K562 (cell line): ENCODE results near the gene GRIK1. TPM values are rescaled to one million over a fixed set of nuclear protein-coding genes. Genes with fewer than 3 reads are reported as not detected.

Experiments
- ATAC-seq: fragments of 200-7000 bp; cut with Tn5 transposase; 3 replicates; pipeline ENCODE4 v1.9.1; 2020; ENCODE audit warnings: moderate library complexity
- BruUV-seq: library from RNA; stranded (reverse); fragments of 400-500 nt; replicated peaks from 2 replicates; lab custom pipeline; 2021; lab: Mats Ljungman, UMichigan
- CTCF ChIA-PET: fragments of 300-600 bp; formaldehyde crosslinking; extraction: SDS; loops from one replicate; lab custom pipeline; 2021; ENCODE audit warnings: low intra/inter-chr PET ratio; lab: Yijun Ruan, JAX
- POLR2A ChIA-PET: fragments of 300-600, 350-650 bp; sonication (Branson Sonifier 250); formaldehyde crosslinking; extraction: SDS; loops from one replicate; lab custom pipeline; 2021; ENCODE audit warnings: antibody characterized with exemption, inconsistent platforms; lab: Yijun Ruan, JAX
- DNase-seq, 4 experiments: peaks; one replicate each; pipeline versions ENCODE4 v3.0.0 to v3.0.0-alpha.2; 2011 to 2018; ENCODE audit warnings: low spot score in 3 of 4, mixed read lengths in 3 of 4; ENCODE audit errors: extremely low read depth in 1 of 4
- FAIRE-seq: peaks from 2 replicates; lab custom pipeline; 2011; peaks lifted over from hg19 to GRCh38; lab: Jason Lieb, UNC
- H2AFZ ChIP-seq: 2 replicates; pipeline ENCODE4 v1.6.0; 2011; ENCODE audit warnings: low read depth, low read length, control low read depth, inconsistent platforms
- H3K27ac ChIP-seq: fragments of 200-600 bp; 3 replicates; pipeline ENCODE4 v1.8.0; 2011; ENCODE audit warnings: low read depth, mild to moderate bottlenecking, control low read depth, inconsistent platforms, low read length, moderate library complexity, mixed read lengths; ENCODE audit errors: extremely low read depth
- H3K27me3 ChIP-seq, 2 experiments: fragments of 300-600 bp in 1 of 2; 2 replicates in 1 of 2; 3 replicates in 1 of 2; pipeline versions ENCODE4 v1.6.0 to v1.8.0; 2011; ENCODE audit warnings: inconsistent platforms in 2 of 2, low read length in 2 of 2, mild to moderate bottlenecking in 1 of 2, mixed read lengths in 1 of 2, moderate library complexity in 1 of 2; ENCODE audit not compliant: control insufficient read depth in 2 of 2, insufficient read depth in 2 of 2
- H3K36me3 ChIP-seq: fragments of 300-600 bp; 3 replicates; pipeline ENCODE4 v1.8.0; 2011; ENCODE audit warnings: mild to moderate bottlenecking, low read length, inconsistent platforms; ENCODE audit not compliant: control insufficient read depth, insufficient read depth
- H3K4me1 ChIP-seq, 2 experiments: fragments of 200-600 bp in 1 of 2; replicated peaks in 1 of 2; 2 replicates in 1 of 2; 3 replicates in 1 of 2; pipeline versions ENCODE4 v1.5.1 to v1.8.0; 2011; ENCODE audit warnings: inconsistent platforms in 2 of 2, low read length in 2 of 2, mild to moderate bottlenecking in 1 of 2, mixed read lengths in 1 of 2, moderate library complexity in 1 of 2; ENCODE audit not compliant: control insufficient read depth in 2 of 2, insufficient read depth in 2 of 2
- H3K4me2 ChIP-seq: 2 replicates; pipeline ENCODE4 v1.6.1; 2011; ENCODE audit warnings: low read length, control low read depth, inconsistent platforms, mixed read lengths; ENCODE audit not compliant: insufficient read depth
- H3K4me3 ChIP-seq: fragments of 200-600 bp; sonication (generic), shearing (Covaris generic); 2 replicates; pipeline ENCODE4 v1.5.1; 2016; ENCODE audit warnings: control low read depth, inconsistent platforms
- H3K79me2 ChIP-seq: fragments of 200-600 bp; 3 replicates; pipeline ENCODE4 v1.8.0; 2011; ENCODE audit warnings: low read length, inconsistent platforms; ENCODE audit not compliant: control insufficient read depth, insufficient read depth
- H3K9ac ChIP-seq, 2 experiments: 2 replicates each; pipeline versions ENCODE4 v1.6.0 to v1.6.1; 2011; ENCODE audit warnings: low read depth in 2 of 2, low read length in 2 of 2, control low read depth in 1 of 2, inconsistent platforms in 1 of 2, mild to moderate bottlenecking in 1 of 2, mixed read lengths in 1 of 2; ENCODE audit not compliant: insufficient read depth in 1 of 2
- H3K9me1 ChIP-seq: one replicate; pipeline ENCODE4 v1.6.0; 2011; ENCODE audit warnings: inconsistent platforms, mild to moderate bottlenecking, low read length, moderate library complexity; ENCODE audit not compliant: control insufficient read depth, insufficient read depth
- H3K9me3 ChIP-seq: replicated peaks from 2 replicates; pipeline ENCODE4 v1.5.1; 2011; ENCODE audit warnings: low read depth, low read length, inconsistent platforms; ENCODE audit not compliant: control insufficient read depth, insufficient read depth
- H4K20me1 ChIP-seq: replicated peaks from 2 replicates; pipeline ENCODE4 v1.6.1; 2011; ENCODE audit warnings: low read length, inconsistent platforms, mixed read lengths; ENCODE audit not compliant: control insufficient read depth, insufficient read depth
- MCM7 ChIP-seq, 2 experiments: fragments of 450-650 bp; IDR thresholded peaks; 2 replicates each; pipeline ENCODE4 v1.6.1; 2016 to 2018
- RAD51 ChIP-seq: fragments of 450-650 bp; IDR thresholded peaks from 2 replicates; pipeline ENCODE4 v1.7.1; 2016; ENCODE audit warnings: low read depth, mild to moderate bottlenecking, borderline replicate concordance
- RBM39 ChIP-seq: fragments of 200-400 bp; formaldehyde crosslinking; optimal IDR thresholded peaks from 2 replicates; pipeline ENCODE3; 2018; ENCODE audit warnings: low read depth, low read length
- SRF ChIP-seq, 2 experiments: fragments of 250-450, 450-650 bp in 1 of 2; sonication (Bioruptor Pico) in 1 of 2; sonication (generic) in 1 of 2; formaldehyde crosslinking; IDR thresholded peaks; 2 replicates each; pipeline versions ENCODE4 v1.5.0 to v1.5.1; 2020 to 2022; ENCODE audit warnings: mild to moderate bottlenecking in 1 of 2, missing genetic modification reagents in 1 of 2
- TCF15 ChIP-seq: fragments of 250-450 bp; sonication (Bioruptor Pico); IDR thresholded peaks from 2 replicates; pipeline ENCODE4 v1.8.0; 2022; ENCODE audit warnings: moderate library complexity, mild to moderate bottlenecking, inconsistent platforms
- TFE3 ChIP-seq: fragments of 450-650 bp; formaldehyde crosslinking; IDR thresholded peaks from 2 replicates; pipeline ENCODE4 v1.4.0; 2020; ENCODE audit warnings: mild to moderate bottlenecking, mixed read lengths
- TOE1 ChIP-seq, 2 experiments: fragments of 450-650 bp in 1 of 2; sonication (generic) in 1 of 2; formaldehyde crosslinking in 1 of 2; IDR thresholded peaks; 2 replicates each; pipeline versions ENCODE4 v1.7.1 to v1.8.0; 2016 to 2022; ENCODE audit warnings: borderline replicate concordance in 2 of 2, mild to moderate bottlenecking in 2 of 2, antibody characterized with exemption in 1 of 2, inconsistent platforms in 1 of 2, low read depth in 1 of 2, missing genetic modification reagents in 1 of 2, moderate library complexity in 1 of 2
- ZNF197 ChIP-seq: fragments of 200-800 bp; sonication (Bioruptor generic); IDR thresholded peaks from 2 replicates; pipeline ENCODE4 v1.6.1; 2016; ENCODE audit warnings: low read depth, missing genetic modification characterization, missing compliant biosample characterization
- ZNF512 ChIP-seq: IDR thresholded peaks from 2 replicates; pipeline ENCODE4 v1.6.1; 2016; ENCODE audit warnings: missing genetic modification characterization, missing compliant biosample characterization
- WGBS: fragments of 100-300 bp; shearing (Covaris generic); methylation state at CpG from one replicate; pipeline ENCODE4 v1.1.6; 2016; ENCODE audit warnings: low coverage, mixed read lengths; ENCODE audit not compliant: insufficient coverage; ENCODE audit errors: missing lambda C conversion rate; 5-methylcytosine and 5-hydroxymethylcytosine counted together
- in situ Hi-C: fragments of 300-500 bp; cut with MboI; formaldehyde crosslinking; loops from 4 replicates; pipeline ENCODE4 v1.15.0; 2018; ENCODE audit warnings: inconsistent platforms, mixed read lengths
- intact Hi-C: fragments of 100-400 bp; cut with micrococcal nuclease; formaldehyde crosslinking; loops from 2 replicates; pipeline ENCODE4 v1.14.2; 2022
- polyA plus RNA-seq, 8 experiments: library from polyadenylated mRNA; depleted of rRNA in 4 of 8; stranded (reverse) in 5 of 8; unstranded in 3 of 8; fragments of >200 nt; fragmentation: Nextera tagmentation in 2 of 8; fragmentation: Illumina TruSeq in 1 of 8; extraction: Ambion mirVana in 2 of 8; extraction: Trizol in 1 of 8; gene quantifications; 2 replicates each; pipeline versions ENCODE4 v1.2.1 to v1.2.3, GENCODE V29; 2011 to 2014; ENCODE audit warnings: inconsistent platforms in 1 of 8, missing spikeins in 1 of 8
- total RNA-seq, 7 experiments: library from RNA; depleted of rRNA in 6 of 7; stranded (reverse); fragments of >200 nt in 6 of 7; fragmentation: Illumina TruSeq in 2 of 7; extraction: Trizol in 2 of 7; gene quantifications; 2 replicates each; pipeline versions ENCODE4 v1.2.1 to v1.2.3, GENCODE V29; 2011 to 2021; ENCODE audit warnings: low replicate concordance in 1 of 7

GRIK1 gene
- total and polyA plus RNA-seq, 9 of the 15 experiments (the other 6 are each of a cell fraction or from before 2014, with no cell fraction given), result 0.17 to 2.8 (median 0.53) TPM

GRCh38 chr21:29938776-29939103 is 1.1 kb downstream of the GRIK1 start:
- Histone ChIP-seq H3K9ac (no peak overlapping the region; a peak in 1 of 4 replicates), H3K36me3 (no peaks in the 10 kb centered on the region), H4K20me1 (no peaks in the 10 kb centered on the region), H3K4me3 (peak overlapping the region; percentile 9; the same call in 1 of the 2 replicates), H2AFZ (no peak overlapping the region), H3K79me2 (no peaks in the 10 kb centered on the region), H3K27me3 (peaks cover 13 to 23% of the 10 kb centered on the region in 2 experiments), H3K9me1 (no peaks in the 10 kb centered on the region), H3K4me1 (peaks cover 0 to 11% of the 10 kb centered on the region in 2 experiments; a peak in 3 of 5 replicates), H3K4me2 (no peak overlapping the region), H3K9me3 (no peaks in the 10 kb centered on the region), H3K27ac (no peak overlapping the region)
- BruUV-seq, result no TSS peak
- intact Hi-C loops, result no loop called here
- WGBS, result 8% methylated on average over 11 of the region's 11 CpGs
- ATAC-seq (no peak), DNase-seq (no peak), FAIRE-seq (no peak)
- in situ Hi-C loops, result no loop called here
- TF ChIP-seq ZNF197 (CRISPR knock-in tag), result 0 out of 2 replicates have a peak, but pooled peaks have one; percentile 7
- no peak for TF ChIP-seq RBM39
- ChIA-PET CTCF (no interaction called here), POLR2A (interaction anchor here (1.2 kb wide), 1 partner anchor 14 kb away, joined by 3 read pairs; no protein-coding TSS in a partner anchor)

GRCh38 chr21:29933088-29933487 is 6.7 kb downstream of the GRIK1 start:
- POLR2A ChIA-PET, result no interaction called here

More at GRCh38 chr21:29933088-29933487, 6.7 kb downstream of the GRIK1 start:
- in situ Hi-C loops (no loop called here), intact Hi-C loops (no loop called here)
- Histone ChIP-seq H3K4me3 (no peak overlapping the region), H3K4me1 (no peaks in the 10 kb centered on the region), H3K4me2 (no peak overlapping the region), H3K9me3 (no peaks in the 10 kb centered on the region), H3K27ac (no peak overlapping the region), H3K9ac (no peak overlapping the region), H3K9me1 (no peaks in the 10 kb centered on the region), H3K79me2 (no peaks in the 10 kb centered on the region), H3K36me3 (no peaks in the 10 kb centered on the region), H3K27me3 (peaks cover 0 to 1% of the 10 kb centered on the region in 2 experiments; a peak in 3 of 5 replicates), H4K20me1 (no peaks in the 10 kb centered on the region), H2AFZ (no peak overlapping the region)
- ATAC-seq (no peak), DNase-seq (no peak), FAIRE-seq (no peak)
- CTCF ChIA-PET, result no interaction called here
- WGBS, result 7% methylated on average over 3 of the region's 3 CpGs
- BruUV-seq, result no TSS peak
- TF ChIP-seq ZNF512 (tag) (no peak), TFE3 (CRISPR knock-in tag) (peak; percentile 89), TCF15 (no peak), TOE1 (IDR thresholded peaks at IDR 0.05; ENCODE audit: borderline replicate concordance) (0 out of 2 replicates have a peak, but pooled peaks have one; percentile 24), TOE1 (CRISPR knock-in tag; IDR thresholded peaks at IDR 0.05; ENCODE audit: borderline replicate concordance, low read depth) (no peak), RAD51 (peak; percentile 37; the same call in 1 of the 2 replicates), SRF (CRISPR knock-in tag; IDR thresholded peaks at IDR 0.05) (no peak), MCM7 (IDR thresholded peaks at IDR 0.05) (no peak)
